Gastrocnemius medialis (tissue), 4 donors: ENCODE data around the gene TRIO. TPM values are rescaled to one million over a fixed set of nuclear protein-coding genes. Genes with fewer than 3 reads are reported as not detected.

Experiments
- ATAC-seq, 2 donors: fragments of 150-250 bp; one replicate each; pipeline ENCODE4 v1.9.1; 2016
- DNase-seq, 2 donors: peaks; one replicate each; pipeline ENCODE4 v3.0.0-alpha.2; 2019
- H3K27ac ChIP-seq, 4 donors: fragments of 200-600 bp; sonication (generic); 1 replicate in 1 of 4; 2 replicates in 3 of 4; pipeline ENCODE4 v1.5.1; 2016 to 2018; ENCODE audit warnings: mild to moderate bottlenecking in 2 of 4, moderate library complexity in 1 of 4
- H3K27me3 ChIP-seq, 3 donors: fragments of 200-600 bp; sonication (generic) in 2 of 3; 1 replicate in 1 of 3; 2 replicates in 2 of 3; pipeline versions ENCODE4 v1.5.1 to v1.6.0; 2016 to 2019; ENCODE audit warnings: mild to moderate bottlenecking in 1 of 3, moderate library complexity in 1 of 3
- H3K36me3 ChIP-seq, 2 donors: fragments of 200-600 bp; sonication (generic) in 1 of 2; one replicate each; pipeline ENCODE4 v1.5.1; 2017 to 2018
- H3K4me1 ChIP-seq, 2 donors: fragments of 200-600 bp; sonication (generic) in 1 of 2; one replicate each; pipeline ENCODE4 v1.5.1; 2016 to 2017; ENCODE audit warnings: mild to moderate bottlenecking in 2 of 2
- H3K4me3 ChIP-seq, 4 donors: fragments of 200-600 bp; sonication (generic) in 3 of 4; 1 replicate in 1 of 4; 2 replicates in 3 of 4; pipeline ENCODE4 v1.5.1; 2016 to 2019; ENCODE audit warnings: mild to moderate bottlenecking in 2 of 4
- H3K9me3 ChIP-seq, 3 donors: fragments of 200-600 bp; sonication (generic) in 2 of 3; 1 replicate in 1 of 3; 2 replicates in 2 of 3; pipeline ENCODE4 v1.5.1; 2016 to 2019
- CTCF ChIP-seq, 5 experiments: fragments of 450-650 bp in 3 of 5; fragments of 200-600 bp in 2 of 5; sonication (generic) in 2 of 5; IDR thresholded peaks in 4 of 5; conservative IDR thresholded peaks in 1 of 5; 1 replicate in 4 of 5; 2 replicates in 1 of 5; pipeline ENCODE4 v1.5.1; 2016 to 2019; ENCODE audit warnings: antibody characterized with exemption in 5 of 5, mild to moderate bottlenecking in 3 of 5, moderate library complexity in 3 of 5
- POLR2A ChIP-seq, 2 donors: fragments of 450-650 bp; IDR thresholded peaks; one replicate each; pipeline ENCODE4 v1.6.1; 2017; ENCODE audit warnings: antibody characterized with exemption in 2 of 2, mild to moderate bottlenecking in 2 of 2, moderate library complexity in 2 of 2
- in situ Hi-C, 4 donors: fragments of 200-750 bp; cut with MboI; loops; one replicate each; pipeline versions ENCODE4 v1.15.0 to v1.8.0; 2017; ENCODE audit warnings: low sequenced_read_pairs in 4 of 4
- intact Hi-C: fragments of 100-400 bp; cut with DNase I; formaldehyde crosslinking; loops from one replicate; pipeline ENCODE4 v1.15.1; 2023; ENCODE audit warnings: low total_unique reads
- total RNA-seq, 4 donors: library from RNA; depleted of rRNA; stranded (reverse); fragments of >200 nt; gene quantifications; one replicate each; pipeline versions ENCODE4 v1.1.0 to v1.2.3, GENCODE V29; 2016

TRIO gene
- total RNA-seq, 4 donors from 2014 or later = 31.5 to 57.5 (median 50.4) TPM

- DNase-seq = no peak
- H3K4me3 ChIP-seq = no peak overlapping the region
- H3K27me3 ChIP-seq = no peaks in the 10 kb centered on the region
- intact Hi-C loops (loop anchor here (10.0 kb wide), 1 partner anchor 150 kb away; no protein-coding TSS in a partner anchor), in situ Hi-C loops (no loop called here)
- ATAC-seq = no peak
- H3K36me3 ChIP-seq = peaks cover 0 to 41% of the 10 kb centered on the region in 2 donors
- no peaks in the 10 kb centered on the region for H3K9me3 ChIP-seq
- H3K4me1 ChIP-seq = peaks cover 0 to 8% of the 10 kb centered on the region in 2 donors
- no peak overlapping the region for H3K27ac ChIP-seq
- no peak for TF ChIP-seq POLR2A (IDR thresholded peaks at IDR 0.05)
- TF ChIP-seq CTCF (IDR thresholded peaks at IDR 0.05 in 4 of 5, conservative IDR thresholded peaks at IDR 0.05 in 1 of 5) = no peak
These were observed 352.2 kb downstream of the TRIO start for GRCh38 chr5:14495301-14495700.

GRCh38 chr5:14497311-14497710 lies 354.2 kb downstream of the TRIO start:
- H3K4me3 ChIP-seq = no peak overlapping the region
- peaks cover 0 to 47% of the 10 kb centered on the region in 2 donors for H3K36me3 ChIP-seq
- intact Hi-C loops (loop anchor here (10.0 kb wide), 1 partner anchor 147 kb away; no protein-coding TSS in a partner anchor), in situ Hi-C loops (no loop called here)
- no peaks in the 10 kb centered on the region for H3K27me3 ChIP-seq
- no peaks in the 10 kb centered on the region for H3K4me1 ChIP-seq
- DNase-seq (no peak), ATAC-seq (no peak)
- TF ChIP-seq CTCF (IDR thresholded peaks at IDR 0.05 in 4 of 5, conservative IDR thresholded peaks at IDR 0.05 in 1 of 5) = no peak
- TF ChIP-seq POLR2A (IDR thresholded peaks at IDR 0.05) = no peak
- H3K27ac ChIP-seq = no peak overlapping the region
- H3K9me3 ChIP-seq = no peaks in the 10 kb centered on the region

GRCh38 chr5:14501353-14502293 lies 358.5 kb downstream of the TRIO start:
- intact Hi-C loops = no loop called here
- H3K4me3 ChIP-seq = no peak overlapping the region
- in situ Hi-C loops = no loop called here
- H3K4me1 ChIP-seq = no peaks in the 10 kb centered on the region
- DNase-seq (no peak), ATAC-seq (no peak)
- H3K36me3 ChIP-seq = peaks cover 0 to 75% of the 10 kb centered on the region in 2 donors
- H3K27ac ChIP-seq = peak overlapping the region in 1 of 4 donors; percentile 71
- H3K9me3 ChIP-seq = no peaks in the 10 kb centered on the region
- TF ChIP-seq POLR2A (IDR thresholded peaks at IDR 0.05) (no peak), CTCF (IDR thresholded peaks at IDR 0.05 in 4 of 5, conservative IDR thresholded peaks at IDR 0.05 in 1 of 5) (no peak)
- H3K27me3 ChIP-seq = no peaks in the 10 kb centered on the region

GRCh38 chr5:14502294-14502690 lies 359.1 kb downstream of the TRIO start:
- DNase-seq (no peak), ATAC-seq (no peak)
- no peaks in the 10 kb centered on the region for H3K27me3 ChIP-seq
- TF ChIP-seq POLR2A (IDR thresholded peaks at IDR 0.05) (no peak), CTCF (IDR thresholded peaks at IDR 0.05 in 4 of 5, conservative IDR thresholded peaks at IDR 0.05 in 1 of 5) (no peak)
- no peaks in the 10 kb centered on the region for H3K4me1 ChIP-seq
- H3K4me3 ChIP-seq = no peak overlapping the region
- in situ Hi-C loops (no loop called here), intact Hi-C loops (no loop called here)
- peaks cover 0 to 75% of the 10 kb centered on the region in 2 donors for H3K36me3 ChIP-seq
- H3K9me3 ChIP-seq = no peaks in the 10 kb centered on the region
- peak overlapping the region; percentile 45 to 71 (median 52) for H3K27ac ChIP-seq
